Epithelial cell of prostate (primary cell): ENCODE results near the gene STIMATE.

Experiments used
- DNase-seq: peaks from one replicate; pipeline ENCODE4 v3.0.0-alpha.2; 2011; ENCODE audit warnings: low read depth, low spot score
- H3K27ac ChIP-seq: fragments of 450-650 bp; 2 replicates; pipeline ENCODE4 v1.5.1; 2017; ENCODE audit warnings: mild to moderate bottlenecking

The STIMATE gene

DNA sequence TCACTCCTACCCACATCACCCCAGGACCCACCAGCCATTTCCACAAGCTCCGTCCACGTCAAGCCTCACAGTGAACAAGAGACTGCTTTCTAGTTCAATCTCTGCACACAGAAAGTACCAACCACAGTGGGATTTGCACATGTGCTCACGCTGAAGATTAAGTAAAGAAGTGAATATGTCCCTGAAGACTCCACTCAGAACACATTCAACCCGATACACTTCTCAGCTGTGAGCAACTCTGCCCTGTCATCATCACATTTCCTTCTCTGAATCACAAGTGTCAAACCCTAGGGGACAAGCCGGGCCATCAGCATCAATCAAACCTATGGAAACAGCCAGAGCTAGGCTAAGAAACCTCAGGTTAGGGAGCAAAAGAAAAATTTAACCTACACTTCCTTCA, 1.9 kb downstream of the STIMATE start:
- no peak for DNase-seq
- H3K27ac ChIP-seq, result no peak overlapping the region

DNA sequence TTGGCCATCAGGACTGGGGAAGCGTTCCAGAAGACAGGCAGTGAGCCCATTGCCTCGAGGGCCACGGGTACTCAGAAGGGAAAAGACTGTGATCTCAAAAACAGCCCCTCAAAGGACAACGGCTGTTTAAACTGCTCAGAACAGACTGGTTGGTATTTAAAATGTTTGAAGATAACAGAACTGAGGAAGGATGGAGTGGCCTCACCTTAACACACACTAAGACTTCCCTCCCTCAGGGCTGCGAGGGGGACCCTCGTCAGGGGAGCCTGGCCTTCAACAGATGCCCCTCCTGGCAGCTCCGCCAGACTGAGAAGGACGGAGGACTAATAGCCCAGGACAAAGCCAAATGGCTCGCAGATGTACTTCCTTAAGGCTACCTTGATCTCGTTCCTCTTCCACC, 2.6 kb downstream of the STIMATE start:
- DNase-seq, result no peak
- H3K27ac ChIP-seq, result no peak overlapping the region

DNA sequence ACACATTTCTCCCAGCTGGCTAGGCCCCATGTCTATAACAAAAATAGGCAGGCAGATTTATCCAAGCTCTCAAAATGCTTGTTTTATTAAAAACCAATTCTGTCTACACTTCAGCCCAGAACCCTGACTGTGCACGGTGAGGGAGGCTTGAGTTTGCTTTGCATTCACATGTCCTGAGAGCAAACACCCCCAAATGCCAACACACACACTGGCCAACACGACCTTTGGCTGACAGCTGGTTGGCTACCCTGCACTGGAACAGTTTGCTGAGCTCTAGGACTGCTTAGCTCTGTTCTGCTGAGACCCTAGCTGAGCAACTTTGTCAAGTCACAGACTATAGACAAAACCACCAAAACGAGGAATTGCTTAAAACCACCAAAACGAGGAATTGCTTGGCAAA, 3.6 kb downstream of the STIMATE start:
- no peak for DNase-seq
- H3K27ac ChIP-seq, result no peak overlapping the region

DNA sequence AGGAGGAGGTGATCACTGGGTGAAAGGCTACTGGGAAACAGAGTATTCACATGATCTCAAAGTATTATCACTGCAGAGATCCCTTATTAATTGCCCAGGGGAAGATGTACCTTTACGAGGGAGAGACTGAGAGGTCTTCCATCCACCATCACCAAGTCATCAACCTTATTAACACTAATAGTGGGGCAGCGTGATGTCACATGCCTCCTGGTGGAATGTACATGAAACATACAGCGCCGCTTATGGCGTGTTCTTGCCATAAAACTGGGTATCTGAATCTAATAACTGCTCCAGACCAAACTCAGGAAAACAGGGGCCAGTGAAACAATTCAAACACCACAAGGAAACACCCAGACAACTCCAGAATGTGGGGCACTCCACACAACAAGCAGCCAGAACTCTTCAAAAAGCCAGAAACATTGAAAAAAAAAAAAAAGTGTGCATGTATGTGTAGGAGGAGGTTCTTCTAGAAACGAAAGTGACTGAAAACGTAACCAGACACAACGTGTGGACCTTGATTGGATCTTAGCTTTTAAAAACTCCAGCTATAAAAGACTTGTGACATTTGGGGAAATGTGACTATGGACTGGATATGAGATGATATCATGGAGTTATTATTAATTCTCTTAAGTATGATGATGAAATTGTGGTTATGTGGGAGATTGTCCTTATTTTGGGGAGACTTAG, 4.6 kb downstream of the STIMATE start:
- no peak for DNase-seq
- H3K27ac ChIP-seq, result no peak overlapping the region

GRCh38 chr3:52892290-52892624, 5.1 kb downstream of the STIMATE start:
- H3K27ac ChIP-seq, result no peak overlapping the region

GRCh38 chr3:52891615-52892081, 5.7 kb downstream of the STIMATE start:
- DNase-seq, result no peak
- no peak overlapping the region for H3K27ac ChIP-seq

More at GRCh38 chr3:52892290-52892624, 5.1 kb downstream of the STIMATE start:
- no peak for DNase-seq

DNA sequence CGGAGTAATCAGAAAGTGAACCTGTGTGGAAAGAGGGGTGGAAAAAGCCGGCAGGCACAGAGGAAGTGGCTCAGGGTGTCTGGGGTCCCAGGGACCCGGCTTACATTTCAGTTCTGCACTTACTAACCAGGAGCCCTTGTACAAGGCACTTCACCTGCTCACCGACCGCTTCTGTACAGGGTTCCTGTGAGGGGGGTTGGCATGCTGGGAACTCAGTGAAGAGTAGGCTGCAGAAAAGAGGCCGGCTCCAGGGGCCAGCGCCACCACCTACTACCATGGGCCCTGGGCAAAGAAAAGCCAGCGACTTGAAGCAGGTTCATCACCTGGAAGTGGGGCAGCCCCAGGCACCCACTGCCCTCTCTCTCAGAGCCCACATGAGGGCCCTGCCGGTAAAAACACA, 6.2 kb downstream of the STIMATE start:
- DNase-seq, result no peak
- H3K27ac ChIP-seq, result no peak overlapping the region

DNA sequence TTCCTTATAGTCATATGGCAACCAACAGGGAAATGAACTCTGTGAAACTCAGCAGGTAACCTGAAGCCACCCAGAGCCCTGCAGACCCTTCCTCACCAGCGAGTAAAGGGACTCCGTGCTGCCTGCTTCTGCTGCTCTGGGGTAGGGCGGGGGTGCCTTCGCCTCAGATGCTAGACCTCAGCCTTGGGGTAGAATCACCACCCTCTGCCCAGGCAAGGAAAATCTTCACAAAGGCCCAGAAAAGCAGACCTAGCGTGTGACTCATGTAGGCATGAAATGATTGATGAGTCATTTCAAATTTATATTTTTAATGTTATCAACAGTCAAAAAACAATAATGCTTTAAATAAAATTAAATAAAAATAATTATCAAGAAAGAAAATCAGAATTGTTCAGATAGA, 6.6 kb downstream of the STIMATE start:
- no peak for DNase-seq
- no peak overlapping the region for H3K27ac ChIP-seq

- H3K27ac ChIP-seq, result no peak overlapping the region
- no peak for DNase-seq
Measured at GRCh38 chr3:52889901-52890300, 7.4 kb downstream of the STIMATE start.

DNA sequence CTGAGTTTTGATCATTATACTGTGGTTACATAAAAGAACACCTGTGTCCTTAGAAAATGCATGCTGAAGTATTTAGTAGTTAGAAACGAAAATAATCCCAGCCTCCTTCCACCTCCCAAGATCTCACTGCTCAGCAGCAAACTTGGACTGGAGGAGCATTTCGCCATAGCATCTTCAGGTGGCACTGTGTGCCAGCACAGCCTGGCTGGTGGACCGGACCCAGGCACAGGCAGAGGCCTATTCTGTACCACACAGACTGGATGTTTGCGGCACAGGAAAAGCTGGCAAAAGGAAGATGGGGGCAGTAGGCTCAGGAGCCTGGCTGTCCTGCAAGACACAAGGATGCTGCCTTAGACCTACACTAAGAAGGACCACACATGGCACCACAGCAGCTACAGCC, 10.2 kb downstream of the STIMATE start:
- DNase-seq, result no peak
- no peak overlapping the region for H3K27ac ChIP-seq

DNA sequence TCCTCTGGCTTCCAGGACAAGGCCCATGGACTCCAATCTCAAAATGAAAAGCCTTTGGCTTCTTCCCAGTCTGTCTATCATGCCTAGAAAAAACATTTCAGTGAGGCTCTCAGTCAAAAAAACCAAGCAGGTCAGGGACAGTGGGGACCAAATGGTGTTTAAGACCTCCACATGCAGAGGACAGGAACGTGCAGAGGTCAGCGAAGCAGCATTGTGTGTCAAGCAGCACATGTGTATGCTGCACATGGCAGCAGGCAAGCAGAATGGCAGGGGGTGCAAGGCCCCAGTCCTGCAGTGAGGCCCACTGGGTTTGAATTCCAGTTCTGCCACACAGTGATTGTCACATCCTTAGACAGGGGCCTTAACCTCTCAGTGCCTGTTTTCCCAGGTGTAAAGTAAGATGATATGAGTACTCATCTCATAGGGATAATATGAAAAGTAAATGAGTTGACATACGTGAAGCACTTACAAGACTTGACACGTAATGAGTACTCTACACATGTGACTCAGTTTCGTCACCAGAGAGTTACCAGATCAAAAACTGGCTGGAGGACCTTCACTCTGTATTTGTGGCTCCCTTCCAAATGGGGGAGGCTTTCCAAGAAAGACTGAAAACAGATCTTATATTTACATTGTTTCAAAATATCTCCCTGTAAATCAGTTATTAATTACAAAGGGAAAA, 11.2 kb downstream of the STIMATE start:
- no peak for DNase-seq
- H3K27ac ChIP-seq, result no peak overlapping the region

DNA sequence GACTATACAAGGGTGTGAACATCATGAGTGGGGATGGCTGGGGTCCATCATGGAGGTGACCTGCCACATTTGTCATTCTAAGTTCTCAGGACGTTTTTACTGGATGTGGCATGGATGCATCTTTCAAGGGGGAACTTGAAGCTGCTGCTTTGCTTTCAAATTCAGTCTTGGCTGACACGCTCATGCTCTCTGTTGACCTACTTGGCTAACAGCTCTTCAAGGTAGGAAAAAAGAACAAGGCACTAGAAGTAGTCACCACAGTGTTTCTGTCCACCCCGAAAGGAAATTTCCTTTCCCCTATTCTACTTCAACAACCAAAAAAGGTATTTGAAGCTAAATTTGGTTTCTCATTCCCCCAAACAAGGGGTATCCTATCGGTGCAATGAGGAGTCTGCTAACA, 15.0 kb downstream of the STIMATE start:
- DNase-seq, result no peak
- H3K27ac ChIP-seq, result no peak overlapping the region

GRCh38 chr3:52881871-52882270, 15.5 kb downstream of the STIMATE start:
- no peak for DNase-seq
- H3K27ac ChIP-seq, result no peak overlapping the region

GRCh38 chr3:52880474-52880873, 16.9 kb downstream of the STIMATE start:
- H3K27ac ChIP-seq, result no peak overlapping the region
- DNase-seq, result no peak

GRCh38 chr3:52880047-52880446, 17.3 kb downstream of the STIMATE start:
- H3K27ac ChIP-seq, result no peak overlapping the region
- DNase-seq, result no peak

DNA sequence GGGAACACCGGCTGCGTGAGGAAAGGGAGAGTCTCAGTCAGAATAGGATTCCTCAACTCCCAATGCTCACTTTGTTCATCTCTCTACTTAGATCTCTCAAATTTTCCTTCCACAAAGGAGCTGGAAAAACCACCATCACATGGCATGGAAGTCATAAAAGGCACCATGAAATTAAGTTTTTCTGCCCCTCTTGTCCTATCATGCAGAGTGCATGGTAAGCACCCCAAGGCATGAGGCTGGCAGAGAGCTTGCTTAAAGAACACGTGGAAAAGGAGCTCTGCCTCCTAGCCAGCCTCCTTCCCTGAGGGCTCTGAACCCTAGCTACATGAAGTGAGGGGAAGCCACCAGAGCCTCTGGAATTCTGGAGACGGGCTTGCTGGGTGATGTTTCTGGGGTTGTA, 17.8 kb downstream of the STIMATE start:
- H3K27ac ChIP-seq, result no peak overlapping the region
- no peak for DNase-seq

DNA sequence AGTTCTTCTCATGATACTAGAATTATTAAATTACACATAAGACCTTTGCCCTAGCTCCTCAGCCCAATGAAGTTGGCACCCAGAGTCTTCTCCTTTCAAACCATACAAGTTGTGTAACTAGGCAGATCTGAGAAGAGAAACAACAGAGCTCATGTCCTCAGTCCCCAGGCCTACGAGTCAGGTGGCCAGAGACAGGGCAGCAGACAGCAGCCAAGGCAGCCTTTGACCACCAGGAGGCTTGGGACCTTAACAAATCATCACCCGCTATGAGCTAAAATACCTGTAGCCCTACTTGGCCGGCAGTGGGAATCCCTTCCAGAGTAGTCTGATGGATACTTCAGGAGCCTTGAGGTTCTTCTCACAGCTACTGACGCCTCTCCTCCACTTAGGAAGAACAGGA, 18.3 kb downstream of the STIMATE start:
- no peak for DNase-seq
- no peak overlapping the region for H3K27ac ChIP-seq

DNA sequence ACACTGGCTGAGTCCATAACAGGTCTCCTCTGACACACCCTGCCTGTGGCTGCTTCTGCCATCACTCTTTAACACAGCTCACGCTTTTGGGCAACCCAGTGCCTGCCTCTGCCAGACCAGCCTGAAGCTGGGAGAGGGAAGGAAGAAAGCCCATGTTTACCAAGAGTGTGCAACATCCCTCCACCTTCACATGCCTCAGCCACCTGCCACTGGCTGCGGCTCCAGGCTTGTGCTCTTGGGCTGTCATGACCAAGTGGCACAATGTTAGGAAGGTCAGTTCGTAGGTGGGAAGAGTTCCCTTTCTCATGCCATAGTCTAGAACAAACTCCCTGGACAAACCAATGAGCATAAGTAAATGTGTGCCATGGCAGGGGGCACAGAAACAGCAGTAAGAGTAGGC, 20.3 kb downstream of the STIMATE start:
- no peak overlapping the region for H3K27ac ChIP-seq
- DNase-seq, result no peak

- H3K27ac ChIP-seq, result no peak overlapping the region
- DNase-seq, result no peak
Measured at GRCh38 chr3:52874864-52875587, 22.3 kb downstream of the STIMATE start.

- DNase-seq, result no peak
- no peak overlapping the region for H3K27ac ChIP-seq
Measured at GRCh38 chr3:52874160-52874701, 23.1 kb downstream of the STIMATE start.

GRCh38 chr3:52873433-52874159, 23.8 kb downstream of the STIMATE start:
- no peak for DNase-seq
- no peak overlapping the region for H3K27ac ChIP-seq
